DMS79 (cell line): Measurements from ENCODE around the gene CYP4V2.
"Not testable (repeated sequence)": the region's sequence is repeated elsewhere in the genome, so short reads cannot be mapped to it uniquely, and the experiment has no call there.

Experiments
- DNase-seq: peaks from one replicate; lab custom pipeline; 2025; lab: John Stamatoyannopoulos, UW

CYP4V2 gene

DNA sequence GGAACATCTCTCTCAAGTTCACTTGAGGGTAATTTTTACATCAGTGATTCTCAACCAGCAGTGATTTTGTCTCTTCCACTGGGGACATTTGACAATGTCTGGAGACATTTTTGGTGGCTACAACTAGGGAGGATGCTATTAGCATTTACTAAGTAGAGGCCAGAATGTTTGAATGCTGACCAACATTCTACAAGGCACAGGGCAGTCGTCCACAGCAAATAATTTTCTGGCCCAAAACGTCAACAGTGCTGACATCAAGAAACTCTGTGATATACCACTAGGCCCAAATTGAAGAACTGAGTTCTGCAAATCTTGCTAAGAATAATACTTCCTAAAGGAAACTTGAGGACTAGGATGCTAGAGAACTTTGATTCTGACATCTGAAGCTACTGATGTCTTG lies 43.0 kb downstream of the CYP4V2 start:
- DNase-seq, result no peak

GRCh38 chr4:186236126-186236525 lies 44.8 kb downstream of the CYP4V2 start:
- no peak for DNase-seq

- DNase-seq, result no peak
Observed at GRCh38 chr4:186240452-186240847, 49.1 kb downstream of the CYP4V2 start.

DNA sequence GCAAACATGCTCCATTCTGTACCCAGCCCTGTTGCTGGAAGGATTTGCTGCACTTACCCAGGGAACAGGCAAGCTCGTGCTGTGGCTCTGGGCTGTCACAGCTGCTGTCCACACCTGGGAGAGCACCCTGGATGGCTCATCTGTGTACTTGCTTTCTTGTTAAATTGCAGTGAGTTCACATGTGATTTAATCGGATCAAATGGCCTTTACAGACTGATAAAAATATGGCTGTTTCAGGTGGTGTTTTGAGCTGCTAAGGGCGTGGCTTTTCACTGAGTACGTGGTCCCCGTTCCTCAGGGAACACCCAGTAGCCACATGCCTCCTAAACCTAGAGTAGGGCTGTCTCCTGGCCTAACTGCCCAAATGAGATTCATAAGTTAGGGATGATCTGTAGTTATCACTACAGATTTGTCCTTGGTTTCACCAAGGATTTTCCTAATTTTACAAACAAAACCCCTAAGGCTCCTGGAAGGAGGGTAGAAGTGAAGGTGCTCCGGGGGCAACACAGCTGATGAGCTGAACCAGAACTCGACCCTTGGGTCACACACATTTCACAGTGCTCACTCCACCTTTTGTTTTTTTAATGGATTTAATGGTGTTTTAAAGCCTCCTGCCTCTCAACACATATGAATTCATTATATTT lies 49.6 kb downstream of the CYP4V2 start:
- DNase-seq, result no peak

GRCh38 chr4:186241616-186242015 lies 50.2 kb downstream of the CYP4V2 start:
- no peak for DNase-seq

GRCh38 chr4:186242031-186242430 lies 50.7 kb downstream of the CYP4V2 start:
- DNase-seq, result not testable (repeated sequence)

DNA sequence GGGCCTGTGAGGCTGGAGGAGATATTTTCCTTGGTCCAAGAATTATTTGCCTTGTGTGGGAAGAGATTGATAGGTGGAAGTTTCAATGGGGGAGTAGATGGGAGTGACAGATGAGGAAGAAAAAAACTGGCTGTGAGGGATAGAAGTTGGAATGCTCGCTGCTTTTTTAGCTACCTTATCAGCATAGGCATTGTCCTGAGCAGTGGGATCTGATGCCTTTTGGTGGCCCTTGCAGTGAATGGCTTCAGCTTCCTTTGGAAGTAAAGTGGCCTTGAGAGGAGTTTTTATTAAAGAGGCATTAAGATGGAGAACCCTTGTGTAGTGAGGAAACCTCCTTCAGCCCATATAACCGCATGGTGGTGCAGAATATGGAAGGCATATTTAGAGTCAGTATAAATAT lies 52.0 kb downstream of the CYP4V2 start:
- DNase-seq, result no peak

GRCh38 chr4:186244835-186245234 lies 53.5 kb downstream of the CYP4V2 start:
- DNase-seq, result no peak

DNA sequence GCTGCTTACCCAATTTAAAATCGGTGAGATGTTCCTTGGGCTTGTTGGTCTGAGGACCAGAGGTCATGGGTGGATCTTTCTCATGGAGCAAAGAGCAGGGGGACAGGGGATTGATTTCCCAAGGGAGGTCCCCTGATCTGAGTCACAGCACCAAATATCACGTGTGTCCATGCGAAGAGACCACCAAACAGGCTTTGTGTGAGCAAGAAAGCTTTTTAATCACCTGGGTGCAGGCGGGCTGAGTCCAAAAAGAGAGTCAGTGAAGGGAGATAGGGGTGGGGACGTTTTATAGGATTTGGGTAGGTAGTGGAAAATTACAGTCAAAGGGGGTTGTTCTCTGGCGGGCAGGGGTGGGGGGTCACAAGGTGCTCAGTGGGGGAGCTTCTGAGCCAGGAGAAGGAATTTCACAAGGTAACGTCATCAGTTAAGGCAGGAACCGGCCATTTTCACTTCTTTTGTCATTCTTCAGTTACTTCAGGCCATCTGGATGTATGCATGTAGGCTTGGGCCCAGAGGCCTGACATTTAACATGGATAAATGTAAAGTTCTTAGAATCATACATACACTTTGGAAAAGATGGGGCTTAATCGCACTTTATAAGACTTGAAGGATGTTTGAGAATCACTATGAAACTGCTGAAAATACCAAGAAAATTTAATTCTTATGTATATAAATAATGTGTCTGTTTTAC lies 55.8 kb downstream of the CYP4V2 start:
- not testable (repeated sequence) for DNase-seq

- no peak for DNase-seq
Observed at GRCh38 chr4:186248643-186249042, 57.3 kb downstream of the CYP4V2 start.

- DNase-seq, result no peak
Observed at GRCh38 chr4:186249785-186250754, 58.7 kb downstream of the CYP4V2 start.

DNA sequence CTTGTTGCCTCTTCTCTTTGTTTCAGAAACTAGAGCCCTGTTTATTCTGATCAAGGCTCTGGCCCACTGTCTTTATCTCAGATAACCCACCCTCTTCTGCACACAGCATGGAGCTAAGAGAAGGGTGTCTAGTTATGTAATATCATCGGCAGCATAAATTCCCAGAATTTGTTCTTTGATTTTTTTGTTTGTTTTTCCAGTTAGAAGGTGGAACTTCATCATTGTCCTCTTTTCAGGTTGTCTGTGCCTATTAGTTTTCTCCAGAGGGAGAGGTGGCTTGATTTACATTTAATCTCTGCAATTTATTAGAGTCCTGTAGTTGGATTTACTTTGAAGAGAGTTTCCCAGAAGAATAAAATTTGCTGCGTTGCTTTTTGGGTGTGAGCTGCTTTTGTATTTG lies 59.4 kb downstream of the CYP4V2 start:
- no peak for DNase-seq

DNA sequence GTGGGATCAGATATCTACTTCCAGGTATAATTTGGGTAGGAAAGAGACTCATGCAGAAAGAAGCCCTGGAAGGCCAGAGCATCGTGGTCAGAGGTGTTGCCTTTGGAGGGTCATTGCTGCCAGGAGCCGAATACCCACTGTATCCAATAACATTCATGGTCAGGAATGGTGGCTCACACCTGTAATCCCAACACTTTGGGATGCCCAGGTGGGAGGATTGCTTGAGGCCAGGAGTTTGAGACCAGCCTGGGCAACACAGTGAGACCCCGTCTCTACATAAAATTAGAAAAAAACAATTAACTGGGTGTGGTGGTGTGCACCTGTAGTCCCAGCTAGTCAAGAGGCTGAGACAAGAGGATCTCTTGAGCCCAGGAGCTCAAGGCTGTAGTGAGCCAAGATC lies 63.8 kb downstream of the CYP4V2 start:
- DNase-seq, result no peak

- no peak for DNase-seq
Observed at GRCh38 chr4:186258216-186258811, 66.9 kb downstream of the CYP4V2 start.

DNA sequence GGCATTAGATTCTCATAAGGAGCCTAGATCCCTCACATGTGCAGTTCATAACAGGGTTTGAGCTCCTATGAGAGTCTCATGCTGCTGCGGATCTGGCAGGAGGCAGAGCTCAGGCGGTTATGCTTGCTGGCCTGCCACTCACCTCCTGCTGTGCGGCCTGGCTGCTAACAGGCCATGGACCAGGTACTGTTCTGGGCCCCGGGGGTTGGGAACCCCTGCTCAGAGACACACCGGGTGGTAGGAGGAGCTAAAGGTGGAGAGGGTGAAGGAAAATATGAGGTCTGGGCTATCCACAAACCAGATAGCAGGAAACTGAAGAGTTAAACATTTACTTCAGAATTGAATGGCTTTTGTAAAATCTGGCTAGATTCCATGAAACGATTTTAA lies 68.7 kb downstream of the CYP4V2 start:
- DNase-seq, result no peak
